ENCODE measurements around the gene IER5. TPM values are rescaled to one million over a fixed set of nuclear protein-coding genes. Genes with fewer than 3 reads are reported as not detected.
"Not testable (repeated sequence)": the region's sequence is repeated elsewhere in the genome, so short reads cannot be mapped to it uniquely, and the experiment has no call there.

IER5 gene
- total RNA-seq, 1 donor from 2014 or later: 15.9 TPM

DNA sequence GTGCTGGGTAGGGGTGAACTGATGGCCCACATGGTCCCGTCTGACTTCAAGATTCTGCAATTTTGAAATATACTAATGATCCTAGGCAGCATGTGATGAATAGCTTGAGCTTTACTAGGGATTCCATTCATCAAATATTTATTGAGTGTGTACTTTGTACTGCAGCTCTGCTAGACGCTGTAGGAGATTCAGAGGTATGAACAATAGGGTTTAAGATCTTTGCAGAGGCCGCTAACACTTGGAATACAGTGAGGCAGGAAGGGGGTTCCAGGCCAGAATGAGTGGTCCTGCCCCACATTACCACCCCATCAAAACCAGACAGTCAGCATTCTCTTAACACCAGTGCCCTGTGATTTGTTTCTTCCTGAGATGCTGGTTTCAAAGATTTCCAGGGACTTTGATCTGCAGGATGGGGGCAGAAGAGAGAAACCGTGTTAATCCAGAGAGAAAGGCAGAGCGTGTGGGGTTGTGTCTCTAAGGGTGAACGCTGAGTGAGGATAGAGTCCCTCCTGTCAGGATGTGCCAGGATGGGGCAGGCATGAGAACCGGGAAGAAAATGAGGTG, 19.9 kb downstream of the IER5 start:
- intact Hi-C loops (cut with micrococcal nuclease): no loop called here
- no peak for ATAC-seq
- no peak for DNase-seq

DNA sequence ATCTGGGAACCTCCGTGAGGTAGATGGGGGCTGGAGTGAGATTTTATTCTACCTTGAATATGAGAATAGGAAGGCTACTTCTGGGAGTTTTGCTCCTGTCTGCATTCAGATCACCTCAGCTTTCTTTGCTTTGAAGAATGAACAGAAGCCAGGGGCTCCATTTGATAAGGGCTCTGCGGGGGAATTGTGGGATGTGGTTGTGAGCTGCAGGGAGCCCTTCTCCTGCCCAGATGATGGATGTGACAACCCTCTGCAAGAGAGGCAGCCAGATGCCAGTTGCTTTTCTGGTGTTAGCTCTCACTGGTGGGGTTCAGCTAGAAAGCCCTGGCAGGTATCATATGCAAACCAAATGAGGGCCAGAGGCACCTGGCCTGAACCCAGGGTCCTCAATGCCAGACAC, 21.5 kb downstream of the IER5 start:
- intact Hi-C loops (cut with micrococcal nuclease): no loop called here
- ATAC-seq (no peak), DNase-seq (no peak)

DNA sequence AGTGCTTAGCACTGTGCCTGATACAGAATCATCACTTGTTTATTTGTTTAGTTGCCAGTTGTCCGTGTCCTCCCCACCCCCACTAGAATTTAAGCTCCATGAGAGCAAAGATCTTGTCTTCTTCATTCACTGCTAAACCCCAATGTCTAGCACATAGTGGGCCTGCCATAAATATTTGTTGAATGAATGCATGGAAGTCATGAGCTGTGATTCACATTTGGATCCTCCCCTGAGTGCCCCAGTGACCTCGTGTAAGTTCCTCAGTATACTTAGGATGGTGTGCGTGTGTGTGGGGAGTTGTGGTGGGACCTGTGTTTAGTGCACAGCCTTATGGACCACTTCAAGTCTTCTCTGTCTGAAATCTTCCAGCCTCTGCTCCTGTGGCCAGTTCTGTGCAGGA, 23.1 kb downstream of the IER5 start:
- ATAC-seq (no peak), DNase-seq (no peak)
- intact Hi-C loops (cut with micrococcal nuclease): no loop called here

DNA sequence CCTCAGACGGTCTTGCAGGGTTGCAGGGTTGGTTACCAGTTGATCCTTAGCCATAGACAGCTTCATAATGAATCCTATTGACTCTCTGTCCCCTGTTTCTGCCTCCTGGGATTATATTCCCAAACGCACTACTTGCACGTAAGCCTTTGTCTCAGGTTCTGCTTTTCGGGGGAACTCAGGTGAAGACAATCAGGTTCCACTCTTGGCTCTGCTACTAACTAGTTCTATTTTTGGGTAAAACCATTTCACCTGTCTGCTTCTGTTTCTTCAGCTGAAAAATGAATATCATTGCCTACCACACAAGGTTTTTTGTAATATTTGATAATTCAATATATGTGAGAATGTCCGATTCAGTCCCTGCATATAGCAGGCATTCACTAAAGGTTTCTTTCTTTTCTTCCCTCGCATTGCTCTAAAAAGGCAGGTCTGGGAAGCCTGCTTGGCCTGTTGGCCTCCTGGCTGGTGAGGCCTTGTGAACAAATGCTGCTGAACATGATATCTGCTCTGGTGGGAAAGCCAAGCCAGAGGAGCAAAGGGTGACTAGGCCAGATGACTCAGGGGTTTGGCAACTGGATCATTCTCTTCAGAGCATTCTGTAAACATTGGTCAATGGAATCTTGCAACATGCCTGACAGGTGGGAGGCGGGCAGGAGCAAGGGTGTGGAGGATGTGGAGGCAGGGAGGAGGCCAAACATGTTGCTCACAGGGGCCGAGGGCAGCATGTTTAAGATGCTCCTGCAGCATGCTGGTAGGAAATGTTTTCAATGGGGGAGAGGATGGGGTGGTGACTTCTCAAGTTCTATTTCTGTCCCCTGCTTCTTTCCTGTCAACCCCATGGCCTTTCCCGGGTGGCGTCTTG, 23.8 kb downstream of the IER5 start:
- intact Hi-C loops (cut with micrococcal nuclease): no loop called here
- DNase-seq (peak; percentile 68), ATAC-seq (peak; percentile 91)

DNA sequence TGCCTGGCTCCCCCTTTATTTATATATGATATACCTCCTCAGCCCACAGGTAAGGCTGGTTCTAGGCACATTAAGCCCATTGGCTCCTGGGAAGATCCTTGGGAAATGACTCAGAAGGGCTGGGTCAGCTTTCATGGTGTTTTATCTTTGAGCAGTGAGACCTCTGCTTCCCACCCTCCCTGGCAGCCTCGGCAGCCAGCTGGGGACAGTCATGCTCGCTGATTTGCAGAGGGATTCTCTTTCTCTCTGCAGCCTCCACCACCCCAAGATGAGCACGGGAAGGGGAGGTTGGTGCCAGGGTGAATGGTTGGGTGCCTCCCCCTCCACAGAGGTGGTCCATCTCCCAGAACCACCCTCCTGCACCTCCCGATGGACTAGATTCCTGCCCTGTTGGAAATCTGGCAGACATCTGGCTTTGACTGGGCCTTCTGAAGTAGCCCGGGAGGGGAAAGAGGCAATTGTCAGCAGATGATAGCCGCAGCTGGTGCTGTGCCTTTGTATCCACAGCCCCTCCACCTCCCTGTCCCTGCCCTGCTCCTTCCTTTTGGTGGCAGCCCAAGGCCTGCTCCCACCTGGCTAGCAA, 24.6 kb downstream of the IER5 start:
- intact Hi-C loops (cut with micrococcal nuclease): no loop called here
- no peak for DNase-seq
- ATAC-seq: peak; percentile 34

DNA sequence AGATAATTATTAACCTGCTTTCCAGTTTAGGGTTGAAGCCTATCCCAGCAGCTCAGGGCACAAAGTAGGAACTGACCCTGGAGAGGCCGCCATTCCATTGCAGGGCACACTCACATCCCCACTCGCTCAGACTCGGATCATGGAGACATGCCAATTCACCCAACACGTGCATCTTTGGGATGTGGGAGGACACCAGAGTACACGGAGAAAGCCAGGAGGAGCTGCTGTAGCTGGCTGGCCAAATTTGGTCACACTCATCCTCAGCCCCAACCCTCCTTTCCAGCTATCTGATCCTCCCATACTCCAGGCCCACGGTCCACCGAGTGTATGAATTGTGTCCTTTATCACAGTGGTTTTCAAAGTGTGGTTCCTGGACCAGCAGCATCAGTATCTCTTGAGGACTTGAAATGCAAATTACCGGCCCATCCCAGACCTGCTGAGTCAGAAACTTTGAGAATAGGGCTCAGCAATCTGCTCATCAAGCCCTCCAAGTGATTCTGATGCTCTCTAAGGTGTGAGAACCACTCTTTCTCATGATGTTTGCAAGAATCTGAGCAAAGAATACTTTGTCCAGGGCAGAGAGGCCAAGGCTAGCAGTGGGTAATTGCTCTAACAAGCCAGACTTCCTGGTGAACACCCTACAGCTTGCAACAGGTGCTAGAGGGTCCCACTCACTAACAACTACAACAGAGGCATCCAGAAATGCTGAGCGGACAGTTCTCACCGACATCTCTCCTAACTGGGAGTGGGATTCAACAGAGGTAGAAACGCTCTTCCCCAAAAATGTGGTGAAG, 26.3 kb downstream of the IER5 start:
- no peak for ATAC-seq
- DNase-seq: no peak
- intact Hi-C loops (cut with micrococcal nuclease): no loop called here

DNA sequence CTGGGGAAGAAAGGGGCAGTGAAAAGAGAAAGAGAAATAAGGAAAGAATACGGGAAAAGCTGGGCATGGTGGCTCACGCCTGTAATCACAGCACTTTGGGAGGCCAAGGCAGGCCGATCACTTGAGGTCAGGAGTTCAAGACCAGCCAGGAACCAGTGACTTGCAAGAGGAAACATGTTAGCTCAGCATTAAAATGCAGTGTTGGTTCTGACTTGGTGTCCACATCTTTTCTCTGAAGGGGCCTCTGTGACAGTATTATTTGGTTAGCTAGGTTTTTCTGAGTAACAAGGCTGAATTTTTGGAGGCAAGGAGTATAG, 26.8 kb downstream of the IER5 start:
- DNase-seq (no peak), ATAC-seq (no peak)
- intact Hi-C loops (cut with micrococcal nuclease): no loop called here

DNA sequence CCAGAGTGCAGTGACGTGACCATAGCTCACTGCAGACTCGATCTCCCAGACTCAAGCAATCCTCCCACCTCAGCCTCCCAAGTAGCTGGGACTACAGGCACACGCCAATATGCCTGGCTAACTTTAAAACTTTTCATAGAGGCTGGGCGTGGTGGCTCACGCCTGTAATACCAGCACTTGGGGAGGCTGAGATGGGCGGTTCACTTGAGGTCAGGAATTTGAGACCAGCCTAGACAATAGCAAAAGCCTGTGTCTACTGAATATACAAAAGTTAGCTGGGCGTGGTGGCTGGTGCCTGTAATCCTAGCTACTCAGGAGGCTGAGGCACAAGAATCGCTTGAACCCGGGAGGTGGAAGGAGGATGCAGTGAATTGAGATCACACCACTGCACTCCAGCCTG, 27.5 kb downstream of the IER5 start:
- DNase-seq; intact Hi-C loops (cut with micrococcal nuclease); ATAC-seq: not testable (repeated sequence)

DNA sequence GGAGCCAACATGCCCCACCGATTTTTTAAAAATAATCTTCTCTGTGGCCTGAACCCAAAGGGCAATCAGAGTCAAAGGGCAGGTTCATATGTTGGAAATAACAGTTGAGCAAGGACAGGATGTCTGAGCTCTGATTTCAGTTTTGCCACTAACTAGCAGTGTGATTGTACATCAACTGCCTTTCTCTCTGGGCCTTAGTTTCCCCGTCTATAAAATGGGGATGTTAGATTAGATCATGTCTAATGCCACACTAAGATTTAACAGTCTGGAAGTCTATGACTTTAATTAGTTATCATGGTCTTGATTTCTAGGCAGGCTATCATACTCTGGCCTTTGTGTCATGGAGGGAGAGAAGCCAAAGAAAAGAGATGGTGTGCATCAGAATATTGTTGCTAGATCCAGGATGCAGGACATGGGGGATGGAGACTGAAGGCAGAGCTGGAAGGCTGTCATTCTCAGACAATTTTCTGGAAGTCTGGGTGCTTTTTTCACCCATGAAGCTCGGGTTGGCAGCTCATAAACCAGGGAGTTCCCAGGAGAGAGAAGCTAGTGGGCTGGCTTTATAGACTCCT, 28.4 kb downstream of the IER5 start:
- intact Hi-C loops (cut with micrococcal nuclease): no loop called here
- DNase-seq (no peak), ATAC-seq (no peak)

DNA sequence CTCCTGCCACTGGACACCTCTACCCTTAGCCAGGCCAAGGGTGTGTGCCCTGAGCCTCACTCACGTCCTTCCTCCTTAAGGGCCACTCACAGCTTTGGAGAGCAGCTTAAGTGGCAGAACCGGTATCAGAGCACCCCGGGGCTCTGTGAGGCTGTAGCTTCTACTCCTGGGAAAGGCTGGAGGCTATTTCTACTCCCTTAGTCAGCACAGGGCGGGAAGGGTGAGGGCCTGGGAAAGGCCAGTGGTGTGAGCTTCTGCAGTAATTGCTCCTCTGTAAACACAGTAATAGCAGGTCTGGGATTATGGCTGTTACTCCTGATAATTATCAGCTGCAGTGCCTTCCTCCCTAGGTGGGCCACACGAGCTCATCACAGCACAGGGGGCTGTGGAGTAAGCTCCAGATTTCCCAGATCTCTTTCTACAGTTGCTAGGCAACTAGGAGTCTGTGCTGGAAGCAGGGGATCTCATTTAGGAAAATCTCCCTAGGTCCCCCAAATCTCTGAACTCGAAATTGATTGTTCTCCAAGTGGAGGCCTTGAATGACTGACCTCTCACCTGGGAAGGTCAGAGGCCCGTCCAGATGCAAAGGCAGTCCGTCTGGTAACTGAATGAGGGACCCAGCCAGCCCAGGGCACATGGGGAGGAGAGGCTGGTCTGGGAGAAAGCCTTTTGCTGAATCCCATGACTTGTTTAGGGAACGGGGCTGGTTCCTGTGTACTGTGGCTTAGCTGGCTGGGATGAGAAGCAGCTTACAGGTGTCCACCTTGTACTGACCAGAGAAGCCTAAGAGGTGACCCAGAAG, 29.3 kb downstream of the IER5 start:
- intact Hi-C loops (cut with micrococcal nuclease): no loop called here
- DNase-seq (no peak), ATAC-seq (peak; percentile 25)

DNA sequence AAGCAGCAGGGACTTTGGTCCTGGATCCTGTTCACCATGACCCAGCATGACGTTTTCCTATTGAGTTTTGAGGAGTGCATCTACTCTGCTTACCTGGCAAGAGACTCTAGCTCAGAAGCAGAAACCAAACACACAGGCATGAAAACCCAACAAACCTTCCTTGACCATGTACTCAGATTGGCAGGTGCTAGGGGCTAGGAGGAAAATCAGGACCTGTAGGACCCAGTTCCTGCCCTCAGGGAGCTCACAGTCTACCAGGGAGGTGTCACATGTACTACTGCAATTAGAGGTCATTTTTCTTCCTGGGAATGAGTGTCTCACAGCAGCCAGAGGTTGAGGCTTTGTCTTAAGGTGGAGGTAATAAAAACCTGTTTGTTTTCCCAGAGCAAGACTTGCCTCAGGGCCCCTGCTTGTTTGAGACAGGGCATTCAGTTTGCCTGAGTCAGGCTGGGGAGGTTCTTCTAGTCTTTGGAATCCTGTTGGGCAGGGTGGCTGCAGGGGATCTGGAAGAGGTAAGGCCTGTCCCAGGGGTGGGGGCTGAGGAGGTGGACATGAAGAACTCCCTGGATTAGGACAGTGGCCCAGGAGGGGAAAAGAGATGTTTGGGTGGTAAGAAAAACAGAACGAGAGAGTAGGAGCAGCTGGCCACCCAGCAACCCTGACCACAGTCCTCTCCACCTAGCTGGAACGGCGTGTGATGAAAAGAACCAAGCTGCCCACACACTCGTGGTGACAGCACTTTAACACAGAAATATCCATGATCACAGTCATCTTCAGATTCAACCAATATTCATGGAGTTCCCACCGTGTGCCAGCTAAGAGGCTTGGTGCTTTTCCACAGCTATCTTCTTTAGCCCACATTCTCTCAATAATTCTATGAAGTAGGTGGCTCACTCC, 30.8 kb downstream of the IER5 start:
- intact Hi-C loops (cut with micrococcal nuclease): no loop called here

DNA sequence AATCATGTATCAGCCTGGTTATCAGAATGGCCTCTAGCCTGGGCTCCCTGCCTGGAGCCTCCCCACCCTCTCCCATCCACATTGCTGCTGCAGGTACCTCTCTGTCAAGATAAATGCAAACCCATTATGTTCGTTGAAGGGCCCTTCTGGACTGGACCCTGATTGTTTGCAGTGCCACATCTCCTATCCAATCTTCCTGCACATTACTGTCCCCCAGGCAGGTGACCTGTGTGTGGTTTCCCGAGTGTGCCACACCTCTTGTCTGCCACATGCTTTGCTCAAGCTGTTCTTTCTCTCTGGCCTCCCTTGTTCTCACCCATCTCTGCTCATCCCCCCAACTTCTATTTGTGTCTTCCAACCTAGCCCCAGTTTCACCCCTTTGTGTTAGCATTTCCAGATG, 32.4 kb downstream of the IER5 start:
- ATAC-seq (no peak), DNase-seq (no peak)
- intact Hi-C loops (cut with micrococcal nuclease): no loop called here

More for the DNA sequence above, 30.8 kb downstream of the IER5 start:
- ATAC-seq (no peak), DNase-seq (no peak)

DNA sequence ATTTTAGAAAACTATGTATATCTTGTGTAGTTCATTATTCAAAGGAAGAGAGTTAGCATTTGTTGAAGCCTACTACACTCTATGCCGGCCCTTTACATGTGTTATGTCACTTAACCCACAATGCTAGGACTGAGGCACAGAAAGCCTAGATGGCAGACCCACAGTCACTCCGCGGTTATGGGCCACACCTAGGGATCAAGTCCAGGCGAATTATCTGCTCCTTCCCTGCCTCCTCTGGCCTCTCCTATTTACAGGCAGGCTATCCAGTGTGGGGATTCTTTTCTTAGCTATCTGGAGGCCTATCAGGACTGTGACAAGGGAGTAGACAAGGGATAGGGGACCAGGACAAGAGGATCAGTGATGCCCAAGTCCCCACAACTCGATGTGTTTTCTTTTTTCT, 33.0 kb downstream of the IER5 start:
- ATAC-seq (no peak), DNase-seq (no peak)
- intact Hi-C loops (cut with micrococcal nuclease): no loop called here

DNA sequence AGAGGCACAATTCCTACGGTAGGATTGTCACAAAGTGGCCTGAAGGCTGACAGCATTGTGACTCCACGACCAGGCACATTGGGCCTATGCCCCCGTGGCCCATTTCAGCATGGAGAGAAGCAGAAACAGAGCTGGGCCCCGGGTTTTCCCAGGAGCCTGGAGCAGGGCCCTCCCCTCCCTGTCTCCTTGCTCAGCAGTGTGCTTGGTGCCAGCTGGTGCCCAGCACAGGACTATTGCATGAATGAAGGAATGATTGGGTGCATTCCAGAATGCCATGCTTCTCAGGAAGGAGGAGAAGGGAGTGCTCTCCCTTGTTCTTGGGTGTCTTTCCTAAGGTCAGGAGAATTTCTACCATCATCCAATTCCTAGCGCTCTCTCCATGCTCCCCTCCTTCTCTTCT, 33.7 kb downstream of the IER5 start:
- ATAC-seq: no peak
- intact Hi-C loops (cut with micrococcal nuclease): no loop called here
- no peak for DNase-seq

DNA sequence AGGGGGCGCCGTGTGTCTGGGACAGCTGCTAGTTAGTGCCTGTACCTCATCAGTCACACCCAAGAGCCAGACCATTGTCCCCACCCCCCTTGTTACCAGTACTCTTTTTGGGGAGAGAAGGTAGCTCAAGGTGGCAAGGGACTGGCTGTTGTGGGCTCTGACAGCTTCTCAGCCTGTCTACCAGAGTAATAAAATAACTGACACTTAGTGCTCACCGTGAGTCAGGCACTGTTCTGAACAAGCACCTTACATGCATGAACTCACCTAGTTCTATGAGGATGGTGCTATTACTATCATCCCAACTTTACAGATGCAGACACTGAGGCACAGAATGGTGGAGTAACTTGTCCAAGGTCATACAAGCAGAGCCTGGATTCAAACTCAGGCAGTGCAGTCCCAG, 34.7 kb downstream of the IER5 start:
- DNase-seq: no peak
- no peak for ATAC-seq
- intact Hi-C loops (cut with micrococcal nuclease): no loop called here

DNA sequence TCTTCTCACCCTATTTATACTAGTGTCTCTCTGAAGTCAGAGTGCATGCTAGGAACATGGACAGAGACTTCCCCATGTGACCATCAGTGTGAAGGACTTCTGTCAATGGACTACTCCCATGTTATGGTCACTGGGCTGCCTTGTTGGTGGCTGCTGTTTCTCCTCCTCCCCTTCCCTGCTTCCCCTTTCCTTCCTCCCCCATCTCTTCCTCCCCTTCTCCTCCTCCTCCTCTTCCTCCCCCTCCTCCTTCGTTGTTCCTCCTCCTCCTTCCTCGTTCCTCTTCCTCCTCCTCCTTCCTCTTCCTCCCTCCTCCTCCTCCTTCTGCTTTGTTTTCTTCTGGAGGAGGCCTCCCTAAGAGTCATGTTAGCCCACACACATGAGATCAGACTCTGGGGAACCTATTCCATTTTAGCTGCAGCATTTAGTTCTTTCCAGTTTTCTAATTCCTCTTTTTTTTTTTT, 35.8 kb downstream of the IER5 start:
- peak; percentile 46 for ATAC-seq

DNA sequence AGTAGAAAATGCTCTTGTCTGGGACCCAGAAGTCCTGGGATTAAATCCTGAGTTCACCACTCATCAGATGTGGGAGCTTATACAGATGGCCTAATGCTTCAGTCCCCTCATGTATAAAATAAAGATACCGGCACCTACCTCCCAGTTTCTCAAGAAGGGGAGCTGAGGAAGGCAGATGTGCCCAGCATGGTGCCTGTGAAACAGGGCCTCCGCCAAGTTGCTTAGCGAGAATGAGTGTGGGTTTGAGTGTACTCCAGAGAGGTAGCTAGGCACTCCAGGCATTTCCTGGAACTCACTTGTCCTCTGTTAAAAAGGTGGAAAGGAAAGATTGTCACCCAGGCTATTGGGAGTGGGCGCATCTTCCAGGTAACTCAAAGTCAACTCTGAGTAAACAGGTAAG, 37.8 kb downstream of the IER5 start:
- ATAC-seq (no peak), DNase-seq (no peak)
- intact Hi-C loops (cut with micrococcal nuclease): no loop called here

More for the DNA sequence above, 35.8 kb downstream of the IER5 start:
- DNase-seq: no peak
- intact Hi-C loops (cut with micrococcal nuclease): no loop called here

Data from left ventricle myocardium superior (tissue), 1 donor.